ENCODE data around the gene RUNX2. TPM values are rescaled to one million over a fixed set of nuclear protein-coding genes. Genes with fewer than 3 reads are reported as not detected.

RUNX2 gene
- polyA plus RNA-seq, 1 donor from 2014 or later = not detected

- Histone ChIP-seq H3K4me2 (ENCODE audit: low read length) (no peak overlapping the region), H3K9me3 (ENCODE audit: low read length) (no peaks in the 10 kb centered on the region), H3K4me3 (ENCODE audit: low read length) (no peak overlapping the region), H3K27ac (ENCODE audit: low read length) (no peak overlapping the region), H3K27me3 (ENCODE audit: insufficient read depth, low read depth, low read length) (no peaks in the 10 kb centered on the region), H3K9ac (ENCODE audit: low read length) (no peak overlapping the region), H3K36me3 (ENCODE audit: insufficient read depth, low read length) (no peaks in the 10 kb centered on the region), H3K9me2 (ENCODE audit: insufficient read depth, low read length) (no peaks in the 10 kb centered on the region), H3F3A (ENCODE audit: insufficient read depth, low read length, poor library complexity, severe bottlenecking) (no peaks in the 10 kb centered on the region), H4K20me1 (ENCODE audit: insufficient read depth) (no peaks in the 10 kb centered on the region), H2AFZ (ENCODE audit: low read depth, low read length) (no peak overlapping the region), H3K79me2 (replicated peaks; ENCODE audit: insufficient read depth, low read length) (no peaks in the 10 kb centered on the region)
- TF ChIP-seq CTCF (IDR thresholded peaks at IDR 0.05; ENCODE audit: poor library complexity, severe bottlenecking) (no peak), POLR2AphosphoS5 (IDR thresholded peaks at IDR 0.05) (no peak), REST (IDR thresholded peaks at IDR 0.05; ENCODE audit: borderline replicate concordance) (no peak), SMC3 (conservative IDR thresholded peaks at IDR 0.05; ENCODE audit: poor library complexity) (no peak), TAF1 (IDR thresholded peaks at IDR 0.05; ENCODE audit: low read depth) (no peak), RAD21 (conservative IDR thresholded peaks at IDR 0.05) (no peak), EP300 (conservative IDR thresholded peaks at IDR 0.05; ENCODE audit: poor library complexity, severe bottlenecking) (no peak), EZH2 (IDR thresholded peaks at IDR 0.05; ENCODE audit: borderline replicate concordance, insufficient read depth, low read length, poor library complexity, severe bottlenecking) (no peak), MXI1 (conservative IDR thresholded peaks at IDR 0.05; ENCODE audit: poor library complexity, severe bottlenecking) (no peak)
These were observed 307.2 kb downstream of the RUNX2 start for GRCh38 chr6:45635284-45635867.

DNA sequence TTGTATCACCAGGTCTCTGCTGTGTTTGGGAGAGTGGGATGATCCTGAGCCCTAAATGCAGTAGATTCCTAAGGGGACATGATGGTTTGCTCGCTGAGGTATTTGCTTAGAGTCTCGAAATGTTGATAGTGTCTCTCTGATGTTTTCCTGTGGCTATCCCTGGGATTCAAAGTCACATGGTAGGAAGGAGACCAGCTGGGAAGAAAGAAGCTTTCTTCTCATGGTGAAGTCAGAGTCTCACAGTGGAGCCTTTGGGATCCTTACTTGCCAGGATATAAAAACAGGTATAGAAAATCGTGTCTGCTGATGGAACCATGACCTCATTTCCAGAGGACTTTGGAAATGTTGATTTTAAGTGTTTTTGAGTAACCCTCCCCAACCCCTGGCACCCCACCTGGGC is 308.9 kb downstream of the RUNX2 start:
- H3K9ac ChIP-seq (ENCODE audit: low read length) = no peak overlapping the region
- H3K27ac ChIP-seq (ENCODE audit: low read length) = no peak overlapping the region
- no peak overlapping the region for H3K4me3 ChIP-seq (ENCODE audit: low read length)
- H3K4me2 ChIP-seq (ENCODE audit: low read length) = no peak overlapping the region
- no peaks in the 10 kb centered on the region for H3K79me2 ChIP-seq (replicated peaks; ENCODE audit: insufficient read depth, low read length)
- H3F3A ChIP-seq (ENCODE audit: insufficient read depth, low read length, poor library complexity, severe bottlenecking) = no peaks in the 10 kb centered on the region
- H3K9me2 ChIP-seq (ENCODE audit: insufficient read depth, low read length) = no peaks in the 10 kb centered on the region
- H3K36me3 ChIP-seq (ENCODE audit: insufficient read depth, low read length) = no peaks in the 10 kb centered on the region
- no peak for TF ChIP-seq REST (IDR thresholded peaks at IDR 0.05; ENCODE audit: borderline replicate concordance)
- TF ChIP-seq RAD21 (conservative IDR thresholded peaks at IDR 0.05) = no peak
- TF ChIP-seq TAF1 (IDR thresholded peaks at IDR 0.05; ENCODE audit: low read depth) = no peak
- TF ChIP-seq EZH2 (IDR thresholded peaks at IDR 0.05; ENCODE audit: borderline replicate concordance, insufficient read depth, low read length, poor library complexity, severe bottlenecking) = no peak
- no peak for TF ChIP-seq POLR2AphosphoS5 (IDR thresholded peaks at IDR 0.05)
- TF ChIP-seq CTCF (IDR thresholded peaks at IDR 0.05; ENCODE audit: poor library complexity, severe bottlenecking) = no peak
- TF ChIP-seq EP300 (conservative IDR thresholded peaks at IDR 0.05; ENCODE audit: poor library complexity, severe bottlenecking) = no peak
- no peak for TF ChIP-seq SMC3 (conservative IDR thresholded peaks at IDR 0.05; ENCODE audit: poor library complexity)
- no peak for TF ChIP-seq MXI1 (conservative IDR thresholded peaks at IDR 0.05; ENCODE audit: poor library complexity, severe bottlenecking)
- H2AFZ ChIP-seq (ENCODE audit: low read depth, low read length) = no peak overlapping the region
- no peaks in the 10 kb centered on the region for H3K27me3 ChIP-seq (ENCODE audit: insufficient read depth, low read depth, low read length)
- H4K20me1 ChIP-seq (ENCODE audit: insufficient read depth) = no peaks in the 10 kb centered on the region
- no peaks in the 10 kb centered on the region for H3K9me3 ChIP-seq (ENCODE audit: low read length)
